Measurements from ENCODE around the gene CDYL2. TPM values are rescaled to one million over a fixed set of nuclear protein-coding genes. Genes with fewer than 3 reads are reported as not detected.
"Not testable (repeated sequence)": the region's sequence is repeated elsewhere in the genome, so short reads cannot be mapped to it uniquely, and the experiment has no call there.

Gene CDYL2
- total RNA-seq, 4 donors from 2014 or later: 0.80 to 3.5 (median 2.3) TPM

DNA sequence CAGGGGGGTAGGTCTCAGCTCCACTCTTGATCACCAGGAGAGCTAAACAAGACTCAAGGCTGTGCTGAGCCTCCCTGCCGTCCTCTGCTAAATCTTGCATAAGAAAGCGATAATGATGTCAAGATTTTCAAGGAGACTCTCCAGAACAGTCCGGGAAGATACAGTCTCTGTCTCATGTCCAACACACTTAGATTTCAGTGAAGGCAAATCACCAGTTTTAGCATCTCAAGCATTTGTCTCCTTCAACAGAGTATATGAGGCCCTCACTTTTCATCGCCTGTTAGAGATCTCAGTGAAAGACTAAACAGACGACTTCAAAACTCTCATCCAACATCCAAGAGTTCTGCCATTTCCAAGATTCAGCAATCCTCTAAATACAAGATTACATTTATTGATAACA, 13.6 kb downstream of the CDYL2 start:
- no peaks in the 10 kb centered on the region for H3K36me3 ChIP-seq
- in situ Hi-C loops (cut with MboI; ENCODE audit: low pct_ligation_motif_present in 1 of 4, low pct_unique_long_range_greater_than_20kb in 1 of 4, low sequenced_read_pairs in 3 of 4) (no loop called here), intact Hi-C loops (cut with DNase I; ENCODE audit: low total_unique reads) (no loop called here)
- DNase-seq: no peak
- no peak overlapping the region for H3K27ac ChIP-seq
- no peaks in the 10 kb centered on the region for H3K4me1 ChIP-seq
- no peaks in the 10 kb centered on the region for H3K9me3 ChIP-seq
- TF ChIP-seq CTCF (IDR thresholded peaks at IDR 0.05) (no peak), EP300 (IDR thresholded peaks at IDR 0.05; ENCODE audit: low read depth) (no peak), POLR2AphosphoS5 (IDR thresholded peaks at IDR 0.05) (no peak), POLR2A (IDR thresholded peaks at IDR 0.05) (no peak)
- no peaks in the 10 kb centered on the region for H3K27me3 ChIP-seq
- H3K4me3 ChIP-seq: no peak overlapping the region
- WGBS, 2 donors (ENCODE audit: low coverage in 1 of 2): 87 to 100% methylated on average over 2 to 5 of the region's 5 CpGs

DNA sequence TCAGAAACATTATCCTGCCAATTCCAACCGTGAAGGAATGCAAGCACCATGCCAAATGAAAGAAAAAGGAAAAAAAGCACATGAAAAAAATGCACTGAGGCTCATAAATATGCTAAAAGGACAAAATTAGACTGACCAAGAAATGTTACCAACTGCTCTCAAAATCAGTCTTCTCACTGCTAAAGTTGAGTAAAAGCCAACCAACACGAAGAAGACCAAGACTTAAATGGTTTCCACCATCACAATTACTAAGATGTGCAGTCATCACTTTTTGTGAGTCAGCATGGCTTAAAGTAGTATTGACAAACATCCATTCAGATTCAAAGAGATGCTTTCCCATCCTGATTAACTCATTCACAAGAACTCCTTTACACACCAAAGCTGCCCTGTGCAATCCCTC, 16.4 kb downstream of the CDYL2 start:
- 20 to 66% methylated on average over 1 to 2 of the region's 2 CpGs for WGBS, 2 donors (ENCODE audit: low coverage in 1 of 2)
- Histone ChIP-seq H3K27ac (no peak overlapping the region), H3K36me3 (no peaks in the 10 kb centered on the region), H3K9me3 (peaks cover 0 to 4% of the 10 kb centered on the region in 2 donors), H3K4me1 (no peaks in the 10 kb centered on the region), H3K27me3 (no peaks in the 10 kb centered on the region), H3K4me3 (no peak overlapping the region)
- in situ Hi-C loops (cut with MboI; ENCODE audit: low pct_ligation_motif_present in 1 of 4, low pct_unique_long_range_greater_than_20kb in 1 of 4, low sequenced_read_pairs in 3 of 4) (no loop called here), intact Hi-C loops (cut with DNase I; ENCODE audit: low total_unique reads) (no loop called here)
- TF ChIP-seq EP300 (IDR thresholded peaks at IDR 0.05; ENCODE audit: low read depth): no peak
- no peak for DNase-seq

GRCh38 chr16:80786561-80786960, 17.8 kb downstream of the CDYL2 start:
- H3K36me3 ChIP-seq; H3K9me3 ChIP-seq; H3K4me1 ChIP-seq; H3K27ac ChIP-seq; H3K27me3 ChIP-seq; DNase-seq; H3K4me3 ChIP-seq; in situ Hi-C loops (cut with MboI; ENCODE audit: low pct_ligation_motif_present in 1 of 4, low pct_unique_long_range_greater_than_20kb in 1 of 4, low sequenced_read_pairs in 3 of 4); intact Hi-C loops (cut with DNase I; ENCODE audit: low total_unique reads): not testable (repeated sequence)
- 92% methylated on average over 3 of the region's 3 CpGs; no CpG with 5 or more reads in 1 of the 2 donors for WGBS, 2 donors (ENCODE audit: low coverage in 1 of 2)

DNA sequence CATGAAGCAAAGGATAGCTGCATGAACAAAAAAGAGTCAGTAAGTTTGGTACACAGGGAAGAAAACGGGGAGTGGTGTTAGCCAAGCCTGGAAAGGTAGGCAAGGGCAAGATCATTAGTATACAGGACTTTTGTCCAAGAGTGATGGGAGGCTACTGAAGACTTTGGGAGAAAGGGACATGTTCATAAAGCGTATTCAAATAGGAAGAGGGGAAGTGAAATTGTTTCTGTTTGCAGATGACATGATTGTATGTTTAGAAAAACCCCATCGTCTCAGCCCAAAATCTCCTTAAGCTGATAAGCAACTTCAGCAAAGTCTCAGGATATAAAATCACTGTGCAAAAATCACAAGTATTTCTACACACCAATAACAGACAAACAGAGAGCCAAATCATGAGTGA, 19.4 kb downstream of the CDYL2 start:
- DNase-seq: no peak
- H3K36me3 ChIP-seq: no peaks in the 10 kb centered on the region
- no peak overlapping the region for H3K4me3 ChIP-seq
- H3K27me3 ChIP-seq: no peaks in the 10 kb centered on the region
- no peak overlapping the region for H3K27ac ChIP-seq
- peaks cover 7 to 8% of the 10 kb centered on the region in 2 donors for H3K9me3 ChIP-seq
- intact Hi-C loops (cut with DNase I; ENCODE audit: low total_unique reads): no loop called here
- 77 to 86% methylated on average over 3 of the region's 3 CpGs for WGBS, 2 donors (ENCODE audit: low coverage in 1 of 2)
- in situ Hi-C loops (cut with MboI; ENCODE audit: low pct_ligation_motif_present in 1 of 4, low pct_unique_long_range_greater_than_20kb in 1 of 4, low sequenced_read_pairs in 3 of 4): no loop called here
- TF ChIP-seq POLR2A (IDR thresholded peaks at IDR 0.05): no peak
- H3K4me1 ChIP-seq: no peaks in the 10 kb centered on the region

GRCh38 chr16:80778703-80779102, 25.7 kb downstream of the CDYL2 start:
- no peak overlapping the region for H3K4me3 ChIP-seq
- TF ChIP-seq POLR2AphosphoS5 (IDR thresholded peaks at IDR 0.05): no peak
- no peak for TF ChIP-seq CTCF (IDR thresholded peaks at IDR 0.05)
- H3K27ac ChIP-seq: no peak overlapping the region
- intact Hi-C loops (cut with DNase I; ENCODE audit: low total_unique reads) (no loop called here), in situ Hi-C loops (cut with MboI; ENCODE audit: low pct_ligation_motif_present in 1 of 4, low pct_unique_long_range_greater_than_20kb in 1 of 4, low sequenced_read_pairs in 3 of 4) (no loop called here)
- H3K9me3 ChIP-seq: peaks cover 7 to 8% of the 10 kb centered on the region in 2 donors
- H3K4me1 ChIP-seq: no peaks in the 10 kb centered on the region
- no peak for DNase-seq
- no peaks in the 10 kb centered on the region for H3K27me3 ChIP-seq
- 50 to 64% methylated on average over 2 of the region's 2 CpGs for WGBS, 2 donors (ENCODE audit: low coverage in 1 of 2)
- H3K36me3 ChIP-seq: no peaks in the 10 kb centered on the region

DNA sequence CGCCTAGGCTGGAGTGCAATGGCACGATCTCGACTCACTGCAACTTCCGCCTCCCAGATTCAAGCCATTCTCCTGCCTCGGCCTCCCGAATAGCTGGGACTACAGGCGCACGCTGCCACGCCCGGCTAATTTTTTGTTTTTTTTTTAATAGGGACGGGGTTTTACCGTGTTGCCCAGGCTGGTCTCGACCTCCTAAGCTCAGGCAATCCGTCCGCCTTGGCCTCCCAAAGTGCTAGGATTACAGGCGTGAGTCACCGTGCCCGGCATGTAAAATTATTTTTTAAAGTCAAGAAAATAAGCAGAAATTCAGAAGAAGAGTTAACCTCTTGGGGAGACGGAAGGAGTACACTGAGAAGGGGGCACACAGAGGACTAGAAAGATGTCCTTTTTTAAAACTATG, 27.5 kb downstream of the CDYL2 start:
- no peak for DNase-seq
- intact Hi-C loops (cut with DNase I; ENCODE audit: low total_unique reads) (no loop called here), in situ Hi-C loops (cut with MboI; ENCODE audit: low pct_ligation_motif_present in 1 of 4, low pct_unique_long_range_greater_than_20kb in 1 of 4, low sequenced_read_pairs in 3 of 4) (no loop called here)
- no peaks in the 10 kb centered on the region for H3K36me3 ChIP-seq
- H3K4me1 ChIP-seq: no peaks in the 10 kb centered on the region
- no peak overlapping the region for H3K4me3 ChIP-seq
- WGBS, 2 donors (ENCODE audit: low coverage in 1 of 2): 90% methylated on average over 19 of the region's 19 CpGs
- peaks cover 4% of the 10 kb centered on the region in 2 donors for H3K9me3 ChIP-seq
- no peak for TF ChIP-seq POLR2AphosphoS5 (IDR thresholded peaks at IDR 0.05)
- TF ChIP-seq CTCF (IDR thresholded peaks at IDR 0.05): no peak
- TF ChIP-seq EP300 (IDR thresholded peaks at IDR 0.05; ENCODE audit: low read depth): no peak
- no peak for TF ChIP-seq POLR2A (IDR thresholded peaks at IDR 0.05)
- no peak overlapping the region for H3K27ac ChIP-seq
- no peaks in the 10 kb centered on the region for H3K27me3 ChIP-seq
